Fibroblast of skin of right quadriceps (primary cell): ENCODE results near the gene ST3GAL3.

Source experiments
- DNase-seq: peaks from one replicate; pipeline ENCODE4 v3.0.0-alpha.2; 2013

The ST3GAL3 gene

GRCh38 chr1:43707190-43708001, at the start of gene ST3GAL3:
TSS of gene ST3GAL3 (plus strand) at chr1:43707536. CDS start at chr1:43736263, 28,727 bp downstream.
- DNase-seq = peak; percentile 89

GRCh38 chr1:43659212-43660166, 47.8 kb upstream of the ST3GAL3 start:
- no peak for DNase-seq

GRCh38 chr1:43660355-43660754, 47.0 kb upstream of the ST3GAL3 start:
- DNase-seq = no peak

GRCh38 chr1:43664369-43664768, 43.0 kb upstream of the ST3GAL3 start:
- no peak for DNase-seq

GRCh38 chr1:43666608-43667007, 40.7 kb upstream of the ST3GAL3 start:
- DNase-seq = no peak

DNA sequence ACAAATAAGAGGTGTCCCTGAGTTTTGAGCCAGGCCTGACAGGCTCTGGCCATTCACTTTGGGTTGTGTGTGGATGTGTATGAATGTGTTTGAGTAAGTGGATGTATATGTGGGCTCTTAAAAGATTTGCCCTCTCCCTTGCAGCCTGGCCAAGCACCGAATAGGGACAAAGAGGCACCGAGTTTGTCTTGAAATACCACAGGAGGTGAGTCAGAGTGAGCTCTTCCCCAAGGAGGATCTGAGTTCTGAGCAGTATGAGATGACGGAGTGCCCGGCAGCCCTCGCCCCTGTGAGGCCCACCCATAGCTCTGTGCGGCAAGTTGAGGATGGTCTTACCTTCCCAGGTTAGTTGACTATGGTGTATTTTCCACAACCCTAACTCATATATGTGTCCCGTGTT, 38.4 kb upstream of the ST3GAL3 start:
- DNase-seq = peak; percentile 27

GRCh38 chr1:43669878-43670277, 37.5 kb upstream of the ST3GAL3 start:
- no peak for DNase-seq

DNA sequence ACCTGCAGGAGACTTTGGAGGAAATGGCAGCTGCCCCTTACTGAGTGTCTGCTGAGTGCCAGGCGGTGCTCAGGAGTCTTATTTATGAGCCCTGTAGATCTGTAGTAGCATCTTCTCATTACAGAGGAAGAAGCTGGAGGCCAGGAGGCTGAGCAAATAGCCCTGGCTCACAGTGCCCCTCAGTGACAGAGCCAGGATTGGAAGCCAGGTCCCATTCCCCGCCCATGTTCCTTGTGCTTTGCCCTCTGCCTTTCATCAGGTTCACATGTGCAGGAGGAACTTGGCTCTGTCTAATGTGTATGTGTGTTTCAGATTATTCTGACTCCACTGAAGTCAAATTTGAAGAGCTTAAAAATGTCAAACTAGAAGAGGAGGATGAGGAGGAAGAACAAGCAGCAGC, 36.1 kb upstream of the ST3GAL3 start:
- DNase-seq = no peak

DNA sequence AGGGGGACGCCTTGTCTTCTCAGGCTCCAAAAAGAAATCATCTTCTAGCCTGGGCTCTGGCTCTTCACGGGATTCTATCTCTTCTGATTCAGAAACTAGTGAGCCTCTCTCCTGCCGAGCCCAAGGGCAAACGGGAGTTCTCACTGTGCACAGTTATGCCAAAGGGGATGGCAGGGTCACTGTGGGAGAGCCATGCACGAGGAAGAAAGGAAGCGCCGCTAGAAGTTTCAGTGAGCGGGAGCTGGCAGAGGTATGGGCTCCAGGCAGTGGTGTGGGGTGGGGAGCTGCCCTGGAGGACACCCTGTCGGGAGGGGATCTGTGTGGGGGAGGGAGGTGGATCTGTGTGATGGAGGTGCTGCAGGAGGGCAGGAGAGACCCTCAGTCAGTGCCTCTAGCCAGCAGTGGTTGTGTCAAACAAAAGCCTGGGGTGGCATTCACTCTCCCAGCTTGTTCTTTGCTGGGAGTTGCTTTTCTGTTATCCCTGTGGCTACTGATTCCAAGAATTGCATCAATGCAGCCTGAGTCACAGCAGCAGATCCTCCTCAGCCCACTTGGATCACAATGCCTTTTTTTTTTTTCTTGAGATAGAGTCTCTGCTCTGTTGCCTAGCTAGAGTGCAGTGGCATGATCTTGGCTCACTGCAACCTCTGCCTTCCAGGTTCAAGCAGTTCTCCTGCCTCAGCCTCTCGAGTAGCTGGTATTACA, 35.6 kb upstream of the ST3GAL3 start:
- peak; percentile 44 for DNase-seq

- no peak for DNase-seq
Measured at GRCh38 chr1:43673261-43673660, 34.1 kb upstream of the ST3GAL3 start.

GRCh38 chr1:43678940-43679339, 28.4 kb upstream of the ST3GAL3 start:
- DNase-seq = no peak

- no peak for DNase-seq
Measured at GRCh38 chr1:43683560-43683959, 23.8 kb upstream of the ST3GAL3 start.

GRCh38 chr1:43686801-43687200, 20.5 kb upstream of the ST3GAL3 start:
- DNase-seq = no peak

DNA sequence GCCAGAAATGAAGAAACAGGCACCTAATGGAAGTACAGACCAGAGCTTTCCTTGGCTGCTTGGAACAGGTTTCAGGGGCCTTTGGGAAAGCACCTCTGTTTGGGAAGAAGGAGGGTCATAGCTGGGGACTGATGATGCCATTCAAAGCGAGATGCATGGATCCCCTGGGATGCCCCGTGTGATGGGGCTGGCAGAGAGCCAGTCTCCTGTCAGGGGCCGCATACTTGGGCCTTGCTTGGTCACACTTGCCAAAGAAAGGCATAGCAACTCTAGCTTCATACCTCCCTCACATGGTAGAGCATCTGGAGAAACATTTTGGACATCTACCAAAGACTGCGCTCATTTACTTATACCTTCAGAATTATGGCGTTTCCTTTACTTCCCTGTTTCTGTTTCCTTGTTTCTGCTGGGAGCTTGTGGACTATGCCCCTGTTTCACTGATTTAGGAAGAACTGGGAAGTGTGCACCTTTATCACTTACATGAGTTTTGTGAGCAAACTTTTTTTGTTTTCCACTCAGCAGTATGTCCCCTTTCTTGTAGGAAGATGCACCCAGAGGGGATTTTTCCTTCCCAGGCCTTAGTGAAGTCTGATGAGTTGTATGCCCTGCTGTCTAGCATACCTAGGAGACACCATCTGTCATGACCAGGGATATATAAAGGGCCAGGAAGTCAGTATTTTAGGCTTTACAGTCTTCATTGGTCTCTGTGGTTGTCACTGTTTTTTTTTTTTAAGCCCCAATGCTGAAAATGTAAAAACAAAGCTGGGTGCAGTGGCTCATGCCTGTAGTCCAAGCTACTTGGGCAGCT, 19.8 kb upstream of the ST3GAL3 start:
- no peak for DNase-seq

GRCh38 chr1:43688109-43688387, 19.3 kb upstream of the ST3GAL3 start:
- no peak for DNase-seq

DNA sequence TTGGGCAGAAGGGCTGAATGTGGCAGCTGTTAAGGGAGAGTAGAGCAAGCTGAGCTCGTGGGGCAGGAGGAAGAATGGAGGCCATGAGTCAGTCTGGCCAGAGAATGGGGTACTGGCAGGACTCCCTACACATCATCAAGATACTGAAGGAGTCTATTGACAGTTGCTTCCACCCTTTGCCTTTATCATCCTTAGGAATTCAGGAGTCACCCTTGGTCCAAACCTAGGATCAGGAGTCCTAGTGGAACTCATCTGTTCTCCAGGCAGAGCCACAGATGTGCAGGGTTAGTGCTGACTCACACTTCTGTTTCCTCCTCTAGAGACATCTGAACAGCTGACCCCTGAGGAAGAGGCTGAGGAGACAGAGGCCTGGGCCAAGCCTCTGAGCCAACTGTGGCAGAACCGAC, 18.7 kb upstream of the ST3GAL3 start:
- peak; percentile 56 for DNase-seq

- no peak for DNase-seq
Measured at GRCh38 chr1:43689289-43689688, 18.0 kb upstream of the ST3GAL3 start.

- no peak for DNase-seq
Measured at GRCh38 chr1:43691871-43692815, 15.2 kb upstream of the ST3GAL3 start.

DNA sequence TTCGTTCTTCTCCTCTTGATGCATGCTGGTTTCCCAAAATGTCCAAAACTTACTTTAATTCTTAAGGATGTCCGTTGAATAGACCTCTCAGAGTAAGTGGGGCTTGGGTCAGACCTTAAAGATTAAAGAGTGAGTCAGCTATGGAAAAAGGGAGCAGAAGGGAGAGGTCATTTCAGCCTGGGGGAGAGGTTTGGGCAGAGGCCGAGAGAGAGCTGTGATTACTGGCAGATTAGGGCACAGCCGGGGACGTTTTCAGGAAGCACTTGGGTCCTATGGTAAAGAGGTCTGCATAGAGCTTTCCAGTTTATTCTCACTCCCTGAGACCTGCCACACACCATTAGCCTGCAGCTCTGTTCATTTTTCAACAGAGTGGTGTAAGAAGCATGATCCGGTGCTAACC, 14.0 kb upstream of the ST3GAL3 start:
- DNase-seq = no peak

- no peak for DNase-seq
Measured at GRCh38 chr1:43699281-43699680, 8.1 kb upstream of the ST3GAL3 start.

GRCh38 chr1:43703836-43704235, 3.5 kb upstream of the ST3GAL3 start:
- no peak for DNase-seq
